NT2/D1 (cell line): ENCODE measurements around the gene ADAMTS12.

Source experiments
- YY1 ChIP-seq: IDR thresholded peaks from 2 replicates; pipeline ENCODE4 v1.6.1; 2011; ENCODE audit not compliant: insufficient read length, insufficient read depth
- ZNF274 ChIP-seq: IDR thresholded peaks from 2 replicates; pipeline ENCODE4 v1.6.1; 2011; ENCODE audit warnings: mild to moderate bottlenecking, low read depth, low read length

DNA sequence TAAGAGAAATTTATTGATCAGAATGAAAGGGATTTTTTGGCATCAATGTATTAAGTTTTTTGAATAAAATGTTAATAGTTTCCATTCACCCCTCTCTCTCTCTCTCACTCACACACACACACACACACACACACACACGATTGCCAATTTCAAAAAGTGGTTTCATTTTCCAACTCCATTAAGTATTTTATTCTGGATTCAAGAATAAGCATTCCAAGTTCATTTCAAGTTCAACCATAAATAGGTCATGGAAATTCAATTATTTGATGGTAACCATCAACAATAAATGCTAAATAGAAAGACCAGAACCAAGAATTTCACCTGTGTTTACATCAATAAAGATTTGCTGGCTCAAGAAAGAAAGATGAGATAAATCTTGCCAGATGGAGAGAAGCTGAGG is 171.6 kb downstream of the ADAMTS12 start:
- TF ChIP-seq YY1 (no peak), ZNF274 (no peak)
